Left kidney (tissue), 2 donors: ENCODE results near the gene MAP3K19. TPM values are rescaled to one million over a fixed set of nuclear protein-coding genes. Genes with fewer than 3 reads are reported as not detected.
A peak's percentile ranks its signal among the peaks of the same experiment; 100 is the strongest.

Source experiments
- DNase-seq: peaks from one replicate; pipeline ENCODE4 v3.0.0-alpha.2; 2013
- polyA plus RNA-seq: library from polyadenylated mRNA; unstranded; fragments of 120-200 nt; gene quantifications from one replicate; pipeline ENCODE4 v1.2.1, GENCODE V29; 2013; ENCODE audit not compliant: insufficient read length

Gene MAP3K19
- polyA plus RNA-seq, 1 donor = 0.73 TPM

- no peak for DNase-seq
Observed at GRCh38 chr2:134927195-134927594, 120.1 kb downstream of the MAP3K19 start.

GRCh38 chr2:134926231-134926931 is 120.9 kb downstream of the MAP3K19 start:
- DNase-seq = no peak

- DNase-seq = no peak
Observed at GRCh38 chr2:134924912-134925311, 122.3 kb downstream of the MAP3K19 start.

- DNase-seq = peak; percentile 40
Observed at GRCh38 chr2:134919341-134920210, 127.7 kb downstream of the MAP3K19 start.

- peak; percentile 99 for DNase-seq
Observed at GRCh38 chr2:134918526-134919340, 128.5 kb downstream of the MAP3K19 start, which contains the start of gene CCNT2. CCNT2 (plus strand) TSS chr2:134918822; CDS start chr2:134918855, 33 bp downstream.

- peak; percentile 90 for DNase-seq
Observed at GRCh38 chr2:134917888-134918525, 129.2 kb downstream of the MAP3K19 start.

- no peak for DNase-seq
Observed at GRCh38 chr2:134917360-134917865, 129.8 kb downstream of the MAP3K19 start.

Other genes starting within 250 kb of the MAP3K19 start
- gene ACMSD, start 208.8 kb downstream of the MAP3K19 start, polyA plus RNA-seq = 43.9 TPM
- 83.6 TPM for gene CCNT2, start 128.6 kb downstream of the MAP3K19 start, polyA plus RNA-seq
- 61.8 TPM for gene RAB3GAP1, start 4.8 kb upstream of the MAP3K19 start, polyA plus RNA-seq